ENCODE results near the gene NR6A1. TPM values are rescaled to one million over a fixed set of nuclear protein-coding genes. Genes with fewer than 3 reads are reported as not detected.

NR6A1 gene
- total and polyA plus RNA-seq, 2 of the 13 experiments (the other 11 are each of a cell fraction or from before 2014, with no cell fraction given), result 28.1 to 31.5 TPM

DNA sequence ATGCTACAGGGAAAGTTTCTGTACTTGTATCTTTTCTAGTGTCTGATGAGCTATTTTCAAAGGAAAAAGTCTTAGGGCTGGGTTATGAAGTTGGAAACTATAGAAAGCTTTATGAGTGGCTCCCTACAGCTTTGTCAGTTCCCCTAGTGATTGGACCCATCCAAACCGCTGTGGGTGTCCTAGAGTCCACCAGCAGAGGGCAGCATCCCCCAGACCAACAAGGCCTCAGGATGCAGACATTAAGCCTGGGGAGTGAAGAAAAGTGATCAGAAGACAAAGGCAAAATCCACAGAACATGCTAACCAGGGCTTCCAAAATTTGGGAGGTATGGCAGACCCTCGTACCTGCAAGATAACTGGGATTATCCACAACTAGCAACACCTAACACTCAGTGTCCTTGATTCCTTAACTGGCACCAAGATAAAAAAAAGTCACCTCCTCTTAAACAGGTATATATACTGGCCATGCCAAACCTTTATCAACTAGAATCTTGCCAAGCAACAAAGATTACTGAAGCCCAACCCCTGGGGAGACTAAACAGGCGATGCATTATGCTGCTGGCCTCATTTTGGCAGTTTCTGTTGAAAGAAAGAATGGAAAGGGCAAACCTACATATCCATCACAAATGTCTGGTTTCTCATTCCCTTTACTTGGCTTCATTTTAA lies 153.5 kb downstream of the NR6A1 start:
- in situ Hi-C loops (cut with HindIII; ENCODE audit: extremely low pct_ligation_motif_present, low pct_unique_long_range_greater_than_20kb) (loop anchor here (5.0 kb wide), 1 partner anchor 95 kb away; no protein-coding TSS in a partner anchor), intact Hi-C loops (cut with micrococcal nuclease; ENCODE audit: unreplicated experiment) (loop anchor here (1.0 to 2.0 kb wide), 3 partner anchors 66 to 137 kb away; no protein-coding TSS in a partner anchor)
- H3K9me3 ChIP-seq (ENCODE audit: low read length), result no peaks in the 10 kb centered on the region
- peak; percentile 92 for FAIRE-seq
- 0 out of 2 replicates have a peak, but pooled peaks cover 7% of the 10 kb centered on the region for H4K20me1 ChIP-seq (ENCODE audit: insufficient read depth, low read length)
- H3K27me3 ChIP-seq (ENCODE audit: control insufficient read depth in 1 of 2, insufficient read depth in 2 of 2, low read length in 2 of 2), result no peaks in the 10 kb centered on the region
- H3K4me1 ChIP-seq (ENCODE audit: insufficient read depth, low read length), result peaks cover 23% of the 10 kb centered on the region
- 37% methylated on average over 3 of the region's 3 CpGs for WGBS (ENCODE audit: low lambda C conversion rate)
- H3K79me2 ChIP-seq (ENCODE audit: insufficient read depth, low read length), result peaks cover 8% of the 10 kb centered on the region
- no peak overlapping the region for H3K9ac ChIP-seq (ENCODE audit: insufficient read depth, low read depth, low read length)
- ATAC-seq, result peak; percentile 94
- no peak overlapping the region for H3K27ac ChIP-seq (ENCODE audit: extremely low read length, insufficient read depth, low read length)
- H3K4me3 ChIP-seq (replicated peaks in 1 of 3; ENCODE audit: insufficient read depth in 1 of 3, low read depth in 2 of 3, low read length in 3 of 3), result no peak overlapping the region
- POLR2A ChIA-PET, result interaction anchor here (0.7 to 1.4 kb wide), 4 partner anchors 66 to 154 kb away, joined by 3 read pairs; partner anchors contain the start of gene NR6A1
- H3K4me2 ChIP-seq (ENCODE audit: low read depth, low read length), result no peak overlapping the region
- no TSS peak for BruUV-seq (replicated peaks)
- H2AFZ ChIP-seq (ENCODE audit: low read length), result no peak overlapping the region
- DNase-seq (ENCODE audit: low spot score), result peak; percentile 66
- CTCF ChIA-PET (ENCODE audit: low intra/inter-chr PET ratio, low total read pairs), result interaction anchor here (0.8 to 4.5 kb wide), 4 partner anchors 66 to 148 kb away, joined by 4 to 141 read pairs (median 12); no protein-coding TSS in a partner anchor
- H3K36me3 ChIP-seq (replicated peaks in 1 of 2; ENCODE audit: control insufficient read depth in 1 of 2, insufficient read depth in 2 of 2, low read length in 2 of 2), result no peaks in the 10 kb centered on the region
- no peak for TF ChIP-seq FOSL1 (CRISPR knock-in tag; IDR thresholded peaks at IDR 0.05; ENCODE audit: borderline replicate concordance)
- TF ChIP-seq TBX2 (CRISPR knock-in tag; IDR thresholded peaks at IDR 0.05; ENCODE audit: borderline replicate concordance), result no peak
- TF ChIP-seq ZNF747 (CRISPR knock-in tag; IDR thresholded peaks at IDR 0.05; ENCODE audit: borderline replicate concordance), result no peak
- TF ChIP-seq RFXAP (CRISPR knock-in tag; IDR thresholded peaks at IDR 0.05; ENCODE audit: borderline replicate concordance), result no peak
- TF ChIP-seq BRCA1 (CRISPR knock-in tag; IDR thresholded peaks at IDR 0.05), result no peak
- no peak for TF ChIP-seq PRMT3 (CRISPR knock-in tag; IDR thresholded peaks at IDR 0.05; ENCODE audit: borderline replicate concordance, low read depth)
- peak; percentile 93 for TF ChIP-seq RAD21 (CRISPR knock-in tag; IDR thresholded peaks at IDR 0.05)
- 0 out of 2 replicates have a peak, but pooled peaks have one; percentile 23 for TF ChIP-seq ELF3 (CRISPR knock-in tag; IDR thresholded peaks at IDR 0.05)
- no peak for TF ChIP-seq GABPA (IDR thresholded peaks at IDR 0.05; ENCODE audit: low read depth, low read length)
- TF ChIP-seq GABPA (CRISPR knock-in tag; IDR thresholded peaks at IDR 0.05; ENCODE audit: low read depth), result no peak
- TF ChIP-seq ZNF329 (CRISPR knock-in tag; IDR thresholded peaks at IDR 0.05; ENCODE audit: low read depth), result no peak
- no peak for TF ChIP-seq SUZ12 (IDR thresholded peaks at IDR 0.05; ENCODE audit: low read depth, low read length)
- TF ChIP-seq, protein P1, sequence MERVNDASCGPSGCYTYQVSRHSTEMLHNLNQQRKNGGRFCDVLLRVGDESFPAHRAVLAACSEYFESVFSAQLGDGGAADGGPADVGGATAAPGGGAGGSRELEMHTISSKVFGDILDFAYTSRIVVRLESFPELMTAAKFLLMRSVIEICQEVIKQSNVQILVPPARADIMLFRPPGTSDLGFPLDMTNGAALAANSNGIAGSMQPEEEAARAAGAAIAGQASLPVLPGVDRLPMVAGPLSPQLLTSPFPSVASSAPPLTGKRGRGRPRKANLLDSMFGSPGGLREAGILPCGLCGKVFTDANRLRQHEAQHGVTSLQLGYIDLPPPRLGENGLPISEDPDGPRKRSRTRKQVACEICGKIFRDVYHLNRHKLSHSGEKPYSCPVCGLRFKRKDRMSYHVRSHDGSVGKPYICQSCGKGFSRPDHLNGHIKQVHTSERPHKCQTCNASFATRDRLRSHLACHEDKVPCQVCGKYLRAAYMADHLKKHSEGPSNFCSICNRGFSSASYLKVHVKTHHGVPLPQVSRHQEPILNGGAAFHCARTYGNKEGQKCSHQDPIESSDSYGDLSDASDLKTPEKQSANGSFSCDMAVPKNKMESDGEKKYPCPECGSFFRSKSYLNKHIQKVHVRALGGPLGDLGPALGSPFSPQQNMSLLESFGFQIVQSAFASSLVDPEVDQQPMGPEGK (CRISPR knock-in tag; IDR thresholded peaks at IDR 0.05), result no peak
- no peak for TF ChIP-seq FOXM1 (CRISPR knock-in tag; IDR thresholded peaks at IDR 0.05)
- TF ChIP-seq THAP9 (CRISPR knock-in tag; IDR thresholded peaks at IDR 0.05; ENCODE audit: borderline replicate concordance), result no peak
- TF ChIP-seq, protein P2, sequence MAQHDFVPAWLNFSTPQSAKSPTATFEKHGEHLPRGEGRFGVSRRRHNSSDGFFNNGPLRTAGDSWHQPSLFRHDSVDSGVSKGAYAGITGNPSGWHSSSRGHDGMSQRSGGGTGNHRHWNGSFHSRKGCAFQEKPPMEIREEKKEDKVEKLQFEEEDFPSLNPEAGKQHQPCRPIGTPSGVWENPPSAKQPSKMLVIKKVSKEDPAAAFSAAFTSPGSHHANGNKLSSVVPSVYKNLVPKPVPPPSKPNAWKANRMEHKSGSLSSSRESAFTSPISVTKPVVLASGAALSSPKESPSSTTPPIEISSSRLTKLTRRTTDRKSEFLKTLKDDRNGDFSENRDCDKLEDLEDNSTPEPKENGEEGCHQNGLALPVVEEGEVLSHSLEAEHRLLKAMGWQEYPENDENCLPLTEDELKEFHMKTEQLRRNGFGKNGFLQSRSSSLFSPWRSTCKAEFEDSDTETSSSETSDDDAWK (CRISPR knock-in tag; IDR thresholded peaks at IDR 0.05), result no peak
- TF ChIP-seq HHEX (CRISPR knock-in tag; IDR thresholded peaks at IDR 0.05), result no peak
- no peak for TF ChIP-seq CBX1 (IDR thresholded peaks at IDR 0.05; ENCODE audit: low read depth)
- TF ChIP-seq THYN1 (CRISPR knock-in tag; IDR thresholded peaks at IDR 0.05; ENCODE audit: borderline replicate concordance, low read depth), result no peak
- TF ChIP-seq HNRNPUL1 (IDR thresholded peaks at IDR 0.05; ENCODE audit: low read depth, low read length), result no peak
